Measurements from ENCODE around the gene WDR20. TPM values are rescaled to one million over a fixed set of nuclear protein-coding genes. Genes with fewer than 3 reads are reported as not detected.

Gene WDR20
- total and polyA plus RNA-seq, 2 of the 4 experiments (the other 2 are of a cell fraction) = 20.3 to 27.4 TPM

- peak overlapping the region; percentile 3; the same call in 1 of the 2 replicates for H3K4me2 ChIP-seq (ENCODE audit: low read depth, low read length)
- peak overlapping the region; percentile 97 for H2BK15ac ChIP-seq (ENCODE audit: low read depth, low read length)
- WGBS, 2 experiments (ENCODE audit: extremely low coverage in 2 of 2, insufficient read length in 1 of 2) = 86% methylated on average over 1 of the region's 9 CpGs; no CpG with 5 or more reads in 1 of the 2 experiments
- peak overlapping the region; percentile 71 for H3K18ac ChIP-seq (ENCODE audit: low read depth, low read length)
- H4K8ac ChIP-seq (ENCODE audit: low read depth in 2 of 2, low read length in 2 of 2) = peak overlapping the region; percentile 96
- peak overlapping the region; percentile 60 for H3K9ac ChIP-seq (ENCODE audit: low read depth, low read length)
- intact Hi-C loops (cut with micrococcal nuclease) = no loop called here
- peak overlapping the region; percentile 95 for H2BK5ac ChIP-seq (ENCODE audit: low read depth, low read length, poor library complexity, severe bottlenecking)
- H3K9me3 ChIP-seq (ENCODE audit: control insufficient read depth, insufficient read depth, low read length) = no peaks in the 10 kb centered on the region
- H3K4me3 ChIP-seq (ENCODE audit: insufficient read depth, low read depth, low read length) = no peak overlapping the region
- peak overlapping the region; percentile 99 for H4K91ac ChIP-seq (ENCODE audit: insufficient read depth, low read depth, low read length)
- CTCF ChIA-PET = interaction anchor here (0.8 to 1.1 kb wide), 2 partner anchors 12 to 14 kb away, joined by 3 to 6 read pairs; no protein-coding TSS in a partner anchor
- H4K5ac ChIP-seq (ENCODE audit: low read depth, low read length) = peak overlapping the region; percentile 73
- ATAC-seq (ENCODE audit: low read depth) = peak; percentile 97
- peak overlapping the region; percentile 99 for H2AK5ac ChIP-seq (ENCODE audit: low read depth, low read length)
- H3K36me3 ChIP-seq (ENCODE audit: control insufficient read depth, insufficient read depth, low read length) = no peaks in the 10 kb centered on the region
- H3K56ac ChIP-seq (ENCODE audit: extremely low read depth, insufficient read depth, low read length) = peak overlapping the region; percentile 91
- H3K79me1 ChIP-seq (ENCODE audit: low read depth in 1 of 2, low read length in 2 of 2) = peaks cover 4 to 5% of the 10 kb centered on the region in 2 experiments; a peak in 2 of 4 replicates
- peaks cover 14% of the 10 kb centered on the region for H3K9me1 ChIP-seq (ENCODE audit: insufficient read depth, low read length)
- H2AK9ac ChIP-seq (replicated peaks; ENCODE audit: low read depth, low read length, poor library complexity) = peak overlapping the region; percentile 93
- POLR2A ChIA-PET (ENCODE audit: unreplicated experiment) = no interaction called here
- in situ Hi-C loops (cut with MboI; ENCODE audit: low sequenced_read_pairs) = no loop called here
- H2BK20ac ChIP-seq (ENCODE audit: low read depth, low read length) = peak overlapping the region; percentile 99
- no TSS peak for BruUV-seq (replicated peaks)
- dilution Hi-C loops (cut with HindIII; ENCODE audit: low sequenced_read_pairs, unreplicated experiment) = no loop called here
- H2AFZ ChIP-seq (replicated peaks; ENCODE audit: low read length, poor library complexity) = peak overlapping the region; percentile 77
- H3K4ac ChIP-seq (ENCODE audit: low read depth, low read length) = peak overlapping the region; percentile 99
- no peaks in the 10 kb centered on the region for H3K27me3 ChIP-seq (ENCODE audit: control insufficient read depth, insufficient read depth, low read length)
- H4K20me1 ChIP-seq (ENCODE audit: insufficient read depth, low read length) = no peaks in the 10 kb centered on the region
- peak overlapping the region; percentile 95 for H3K14ac ChIP-seq (replicated peaks; ENCODE audit: low read depth, low read length)
- H2BK120ac ChIP-seq (ENCODE audit: low read depth, low read length) = peak overlapping the region; percentile 99
- peak overlapping the region; percentile 95 for H3K23ac ChIP-seq (ENCODE audit: low read depth, low read length)
- peak; percentile 88 for DNase-seq
- peak overlapping the region; percentile 98 for H3K27ac ChIP-seq (ENCODE audit: insufficient read depth, low read length)
- peaks cover 18% of the 10 kb centered on the region for H3K4me1 ChIP-seq (ENCODE audit: control insufficient read depth, insufficient read depth, low read length)
- TF ChIP-seq MXI1 (IDR thresholded peaks at IDR 0.05; ENCODE audit: borderline replicate concordance, low read depth, low read length) (no peak), RCOR1 (IDR thresholded peaks at IDR 0.05; ENCODE audit: insufficient replicate concordance, low read length) (no peak), CTCF (conservative IDR thresholded peaks at IDR 0.05; ENCODE audit: low read depth, low read length) (no peak), FOS (IDR thresholded peaks at IDR 0.05; ENCODE audit: low read depth, low read length) (peak; percentile 36; the same call in 1 of the 2 replicates), MAFK (IDR thresholded peaks at IDR 0.05; ENCODE audit: low read depth, low read length) (peak; percentile 76), SMC3 (IDR thresholded peaks at IDR 0.05; ENCODE audit: low read depth, low read length) (no peak), CHD1 (IDR thresholded peaks at IDR 0.05; ENCODE audit: low read depth, low read length) (no peak), NFE2L2 (IDR thresholded peaks at IDR 0.05; ENCODE audit: low read depth, low read length) (peak; percentile 99), BHLHE40 (IDR thresholded peaks at IDR 0.05; ENCODE audit: low read depth, low read length) (no peak), USF2 (IDR thresholded peaks at IDR 0.05; ENCODE audit: low read depth, low read length) (no peak), RFX5 (IDR thresholded peaks at IDR 0.05; ENCODE audit: low read depth, low read length) (no peak), ELK1 (IDR thresholded peaks at IDR 0.05; ENCODE audit: borderline replicate concordance, low read depth, low read length) (no peak), MAZ (IDR thresholded peaks at IDR 0.05; ENCODE audit: borderline replicate concordance, low read depth, low read length) (0 out of 2 replicates have a peak, but pooled peaks have one; percentile 14)
Measured at GRCh38 chr14:102255401-102256190, 115.9 kb downstream of the WDR20 start.
